Measurements from ENCODE around the gene PCGF1. TPM values are rescaled to one million over a fixed set of nuclear protein-coding genes. Genes with fewer than 3 reads are reported as not detected.

Gene PCGF1
- total and polyA plus RNA-seq, 2 of the 13 experiments (the other 11 are each of a cell fraction or from before 2014, with no cell fraction given) = 20.4 to 22.6 TPM

- no peak for TF ChIP-seq ZNF407 (CRISPR knock-in tag; IDR thresholded peaks at IDR 0.05; ENCODE audit: not compliant biosample characterization)
- TF ChIP-seq REL (CRISPR knock-in tag; conservative IDR thresholded peaks at IDR 0.05) = no peak
- TF ChIP-seq HINFP (CRISPR knock-in tag; IDR thresholded peaks at IDR 0.05; ENCODE audit: low read depth) = no peak
- TF ChIP-seq ISL2 (CRISPR knock-in tag; IDR thresholded peaks at IDR 0.05) = no peak
- no peak for TF ChIP-seq SIX1 (CRISPR knock-in tag; IDR thresholded peaks at IDR 0.05; ENCODE audit: borderline replicate concordance)
- TF ChIP-seq TFDP1 (CRISPR knock-in tag; IDR thresholded peaks at IDR 0.05; ENCODE audit: borderline replicate concordance) = no peak
- no peak for TF ChIP-seq ZNF674 (CRISPR knock-in tag; IDR thresholded peaks at IDR 0.05; ENCODE audit: low read depth)
Measured at GRCh38 chr2:74510272-74510671, 2.8 kb upstream of the PCGF1 start (continued).
